IPS-11a (cell line): Measurements from ENCODE around the gene TUBB.
A peak's percentile ranks its signal among the peaks of the same experiment; 100 is the strongest.
"Not testable (repeated sequence)": the region's sequence is repeated elsewhere in the genome, so short reads cannot be mapped to it uniquely, and the experiment has no call there.

Experiments
- H3K4me3 ChIP-seq: one replicate; pipeline ENCODE4 v1.5.1; 2013; ENCODE audit warnings: low read depth, low read length, control low read depth

The TUBB gene

GRCh38 chr6:30738532-30738931 lies 18.4 kb downstream of the TUBB start:
- H3K4me3 ChIP-seq = no peak overlapping the region

GRCh38 chr6:30740540-30740870 lies 20.4 kb downstream of the TUBB start:
- no peak overlapping the region for H3K4me3 ChIP-seq

GRCh38 chr6:30741063-30741779 lies 21.1 kb downstream of the TUBB start:
- H3K4me3 ChIP-seq = peak overlapping the region; percentile 86

- H3K4me3 ChIP-seq = peak overlapping the region; percentile 86
These were observed 21.7 kb downstream of the TUBB start for GRCh38 chr6:30741789-30742315.

GRCh38 chr6:30742316-30743098 lies 22.4 kb downstream of the TUBB start, which contains the start of gene FLOT1:
Gene FLOT1, minus strand, starts transcription at chr6:30742687. Its CDS starts 498 bp downstream, at chr6:30742189.
- peak within 1 kb of the TSS; percentile 86 for H3K4me3 ChIP-seq

GRCh38 chr6:30743099-30744053 lies 23.2 kb downstream of the TUBB start:
- peak overlapping the region; percentile 86 for H3K4me3 ChIP-seq

- peak within 1 kb of the TSS; percentile 86 for H3K4me3 ChIP-seq
These were observed 24.1 kb downstream of the TUBB start, which contains the start of gene IER3 for GRCh38 chr6:30744054-30744805. Gene IER3, minus strand, starts transcription at chr6:30744547. Its CDS starts 29 bp downstream, at chr6:30744518.

- H3K4me3 ChIP-seq = no peak overlapping the region
These were observed 27.1 kb downstream of the TUBB start for GRCh38 chr6:30747300-30747687.

GRCh38 chr6:30747902-30748769 lies 28.0 kb downstream of the TUBB start:
- no peak overlapping the region for H3K4me3 ChIP-seq

GRCh38 chr6:30748851-30749540 lies 28.8 kb downstream of the TUBB start:
- H3K4me3 ChIP-seq = no peak overlapping the region

GRCh38 chr6:30749554-30750378 lies 29.6 kb downstream of the TUBB start:
- H3K4me3 ChIP-seq = no peak overlapping the region

GRCh38 chr6:30750379-30750668 lies 30.2 kb downstream of the TUBB start:
- no peak overlapping the region for H3K4me3 ChIP-seq

- no peak overlapping the region for H3K4me3 ChIP-seq
These were observed 32.2 kb downstream of the TUBB start for GRCh38 chr6:30752157-30752927.

GRCh38 chr6:30754631-30755030 lies 34.5 kb downstream of the TUBB start:
- H3K4me3 ChIP-seq = no peak overlapping the region

GRCh38 chr6:30756405-30757003 lies 36.4 kb downstream of the TUBB start:
- H3K4me3 ChIP-seq = not testable (repeated sequence)

- H3K4me3 ChIP-seq = no peak overlapping the region
These were observed 37.2 kb downstream of the TUBB start for GRCh38 chr6:30757261-30757904.
